ENCODE measurements around the gene DDX49.

Gene DDX49, protein sequence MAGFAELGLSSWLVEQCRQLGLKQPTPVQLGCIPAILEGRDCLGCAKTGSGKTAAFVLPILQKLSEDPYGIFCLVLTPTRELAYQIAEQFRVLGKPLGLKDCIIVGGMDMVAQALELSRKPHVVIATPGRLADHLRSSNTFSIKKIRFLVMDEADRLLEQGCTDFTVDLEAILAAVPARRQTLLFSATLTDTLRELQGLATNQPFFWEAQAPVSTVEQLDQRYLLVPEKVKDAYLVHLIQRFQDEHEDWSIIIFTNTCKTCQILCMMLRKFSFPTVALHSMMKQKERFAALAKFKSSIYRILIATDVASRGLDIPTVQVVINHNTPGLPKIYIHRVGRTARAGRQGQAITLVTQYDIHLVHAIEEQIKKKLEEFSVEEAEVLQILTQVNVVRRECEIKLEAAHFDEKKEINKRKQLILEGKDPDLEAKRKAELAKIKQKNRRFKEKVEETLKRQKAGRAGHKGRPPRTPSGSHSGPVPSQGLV

GRCh38 chr19:18919086-18919899, at the start of gene DDX49, which contains the start of gene COPE:
Gene DDX49 (plus strand): TSS chr19:18919715. CDS start chr19:18919742, 27 bp downstream.
Gene COPE (minus strand): TSS chr19:18919387. CDS start chr19:18919348, 39 bp downstream.
- TF ChIP-seq POLR2A (IDR thresholded peaks at IDR 0.05; ENCODE audit: low read length): peak; percentile 97
- TF ChIP-seq GATA1 (IDR thresholded peaks at IDR 0.05; ENCODE audit: low read depth, low read length): no peak

GRCh38 chr19:18869781-18870530, 49.6 kb upstream of the DDX49 start:
- TF ChIP-seq POLR2A (IDR thresholded peaks at IDR 0.05; ENCODE audit: low read length) (no peak), GATA1 (IDR thresholded peaks at IDR 0.05; ENCODE audit: low read depth, low read length) (no peak)
- DNase-seq: no peak

More at GRCh38 chr19:18919086-18919899, at the start of gene DDX49, which contains the start of gene COPE:
- peak; percentile 99 to 100 for DNase-seq

DNA sequence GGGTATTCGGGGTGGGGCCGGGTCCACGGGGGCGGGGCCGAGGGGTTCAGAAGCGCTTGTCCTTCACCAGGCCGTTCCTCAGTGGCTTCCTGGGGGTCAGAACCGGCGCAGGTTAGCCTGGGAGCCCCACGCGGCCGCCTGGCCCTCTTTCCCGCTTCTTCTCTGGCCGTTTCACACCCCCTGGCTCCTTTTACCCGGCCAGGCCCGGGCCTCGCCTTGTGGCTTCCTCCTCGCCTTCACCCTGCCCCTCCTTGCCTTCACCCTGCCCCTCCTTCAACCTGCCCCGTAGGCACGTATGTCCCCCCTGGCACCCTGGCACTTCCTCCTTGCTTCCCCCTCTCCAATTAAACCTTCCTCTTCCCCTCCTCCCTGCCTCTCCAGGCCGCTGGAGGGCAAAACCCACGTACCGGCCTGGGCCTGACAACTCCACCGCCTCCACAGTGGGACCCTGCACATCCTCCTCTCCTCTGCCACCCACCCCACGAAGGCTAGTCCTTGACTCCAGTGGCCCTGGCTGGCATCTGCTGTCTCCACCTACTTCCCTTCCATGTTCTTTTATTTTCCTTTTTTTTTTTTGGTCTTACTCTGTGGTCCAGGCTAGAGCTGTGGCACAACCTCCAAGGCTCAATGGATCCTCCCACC, 48.9 kb upstream of the DDX49 start:
- TF ChIP-seq GATA1 (IDR thresholded peaks at IDR 0.05; ENCODE audit: low read depth, low read length): no peak
- no peak for TF ChIP-seq POLR2A (IDR thresholded peaks at IDR 0.05; ENCODE audit: low read length)

DNA sequence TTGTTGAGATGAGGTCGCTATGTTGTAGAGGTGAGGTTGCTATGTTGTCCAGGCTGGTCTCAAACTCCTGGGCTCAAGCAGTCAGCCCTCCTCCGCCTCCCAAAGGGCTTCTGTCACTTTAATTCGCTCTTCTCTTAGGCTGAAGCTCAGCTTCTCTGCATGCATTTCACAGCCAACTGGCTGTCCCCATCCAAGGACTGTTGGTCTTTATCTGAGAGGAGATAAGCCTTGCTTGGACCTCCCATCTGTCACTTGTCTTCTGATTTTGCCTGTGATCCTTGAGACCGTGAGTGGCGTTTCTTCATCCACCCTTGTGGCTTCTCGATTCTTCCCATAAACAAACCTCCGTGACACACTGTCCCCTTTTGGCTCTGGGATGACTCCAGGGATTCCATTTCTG, 48.0 kb upstream of the DDX49 start:
- TF ChIP-seq POLR2A (IDR thresholded peaks at IDR 0.05; ENCODE audit: low read length) (no peak), GATA1 (IDR thresholded peaks at IDR 0.05; ENCODE audit: low read depth, low read length) (no peak)
- peak in 1 of 2 experiments; percentile 20 for DNase-seq

More for the DNA sequence above, 48.9 kb upstream of the DDX49 start:
- DNase-seq: no peak

GRCh38 chr19:18875726-18876125, 43.8 kb upstream of the DDX49 start:
- TF ChIP-seq POLR2A (IDR thresholded peaks at IDR 0.05; ENCODE audit: low read length): no peak
- no peak for TF ChIP-seq GATA1 (IDR thresholded peaks at IDR 0.05; ENCODE audit: low read depth, low read length)
- no peak for DNase-seq

- TF ChIP-seq POLR2A (IDR thresholded peaks at IDR 0.05; ENCODE audit: low read length) (no peak), GATA1 (IDR thresholded peaks at IDR 0.05; ENCODE audit: low read depth, low read length) (no peak)
- DNase-seq: no peak
These were observed 42.6 kb upstream of the DDX49 start for GRCh38 chr19:18876865-18877264.

- TF ChIP-seq POLR2A (IDR thresholded peaks at IDR 0.05; ENCODE audit: low read length) (no peak), GATA1 (IDR thresholded peaks at IDR 0.05; ENCODE audit: low read depth, low read length) (no peak)
- DNase-seq: no peak
These were observed 41.3 kb upstream of the DDX49 start for GRCh38 chr19:18878058-18878797.

GRCh38 chr19:18878858-18879578, 40.5 kb upstream of the DDX49 start:
- TF ChIP-seq GATA1 (IDR thresholded peaks at IDR 0.05; ENCODE audit: low read depth, low read length): no peak
- no peak for DNase-seq

DNA sequence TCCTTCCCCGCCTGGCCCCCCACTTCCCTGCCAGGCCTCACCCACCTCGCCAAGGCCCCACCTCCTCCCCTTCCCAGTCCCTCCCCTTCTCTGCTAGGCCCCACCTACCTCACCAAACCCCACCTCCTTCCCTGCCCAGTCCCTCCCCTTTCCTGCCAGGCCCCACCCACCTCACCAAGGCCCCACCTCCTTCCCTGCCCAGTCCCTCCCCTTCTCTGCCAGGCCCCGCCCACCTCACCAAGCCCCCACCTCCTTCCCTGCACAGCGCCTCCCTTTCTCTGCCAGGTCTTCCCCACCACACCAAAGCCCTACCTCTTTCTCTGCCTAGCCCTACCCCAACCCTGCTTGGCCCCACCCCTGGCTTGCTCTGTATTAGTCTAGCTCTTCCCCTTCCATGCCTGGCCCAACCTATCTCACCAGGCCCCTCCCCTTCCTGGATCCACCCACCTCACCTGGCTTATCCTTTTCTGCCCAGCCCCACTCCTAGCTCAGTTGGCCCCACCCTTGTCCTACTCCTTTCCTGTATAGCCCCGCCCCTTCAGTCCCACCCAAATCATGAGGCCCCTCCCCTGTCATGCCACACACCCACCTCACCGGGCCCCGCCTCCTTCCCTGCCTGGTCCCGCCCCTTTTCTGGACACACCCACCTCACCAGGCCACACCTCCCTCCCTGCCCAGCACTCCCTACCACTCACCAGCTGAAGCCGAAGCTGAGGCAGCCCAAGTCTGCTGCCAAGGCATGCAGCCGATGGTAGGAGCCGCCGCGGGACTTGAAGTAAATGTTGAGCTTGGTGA, 39.7 kb upstream of the DDX49 start:
- TF ChIP-seq POLR2A (IDR thresholded peaks at IDR 0.05; ENCODE audit: low read length) (no peak), GATA1 (IDR thresholded peaks at IDR 0.05; ENCODE audit: low read depth, low read length) (no peak)
- peak; percentile 73 to 77 for DNase-seq

DNA sequence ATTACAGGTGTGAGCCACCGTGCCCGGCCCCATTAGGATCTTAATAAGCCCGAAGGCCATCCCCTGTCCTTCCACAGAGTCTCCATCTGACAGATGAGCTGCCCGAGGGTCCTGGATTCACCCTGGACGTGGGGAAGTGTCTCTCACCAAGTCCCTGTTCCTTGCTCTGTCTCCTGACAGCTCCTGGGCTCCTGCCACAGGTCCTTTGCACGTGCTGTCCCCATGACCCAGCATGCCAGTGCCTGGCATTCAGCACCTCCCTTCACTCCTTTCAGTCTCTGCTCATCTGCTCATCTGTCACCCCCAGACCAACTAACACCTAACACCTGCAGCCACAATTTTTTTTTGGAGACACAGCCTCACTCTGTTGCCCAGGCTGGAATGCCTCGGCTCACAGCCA, 38.0 kb upstream of the DDX49 start:
- DNase-seq: no peak
- TF ChIP-seq GATA1 (IDR thresholded peaks at IDR 0.05; ENCODE audit: low read depth, low read length) (no peak), POLR2A (IDR thresholded peaks at IDR 0.05; ENCODE audit: low read length) (no peak)

Measured in erythroblast (primary cell).